HG03457 (cell line): ENCODE data around the gene MUC2.

Source experiments
- ATAC-seq: cut with Tn5 transposase; IDR thresholded peaks from one replicate; pipeline ENCODE4 v1.9.1; 2021; ENCODE audit warnings: moderate number of reproducible peaks; ENCODE audit not compliant: unreplicated experiment

The MUC2 gene

DNA sequence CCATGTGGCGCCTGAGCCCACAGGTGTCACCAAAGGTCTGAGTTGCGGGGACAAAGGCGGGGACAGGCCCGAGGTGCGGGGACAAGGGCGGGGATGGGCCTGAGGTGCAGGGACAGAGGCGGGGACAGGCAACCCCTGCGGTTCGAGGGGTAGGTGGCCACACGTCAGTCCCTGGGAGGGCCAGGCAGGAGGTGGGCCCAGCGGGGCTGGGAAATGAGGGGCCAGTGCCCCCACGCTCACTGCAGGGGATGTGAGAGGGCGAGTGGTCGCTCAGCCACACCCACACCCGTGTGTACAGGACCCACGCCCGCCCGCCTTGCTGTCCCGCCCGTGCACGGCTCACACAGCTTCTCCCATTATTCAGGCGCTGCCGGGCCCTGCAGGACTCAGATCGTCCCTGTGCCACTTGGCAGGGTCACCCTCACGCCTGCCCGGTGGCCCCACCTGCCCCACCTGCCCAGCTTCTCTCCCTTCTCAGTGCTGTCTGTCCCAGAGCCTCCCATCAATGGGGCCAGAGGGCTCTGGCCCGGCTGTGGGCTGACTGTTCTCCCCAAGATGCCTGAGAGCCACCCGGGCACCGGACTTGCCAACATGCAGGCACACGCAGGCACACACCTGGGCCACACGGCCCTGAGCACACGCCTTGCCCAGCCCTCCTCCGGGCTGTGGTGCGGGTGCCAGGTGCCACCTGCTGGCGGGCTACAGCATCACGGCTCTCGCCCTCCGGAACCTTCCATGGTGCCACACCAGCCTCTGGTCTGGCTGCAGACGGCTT is 23.9 kb upstream of the MUC2 start:
- no peak for ATAC-seq

DNA sequence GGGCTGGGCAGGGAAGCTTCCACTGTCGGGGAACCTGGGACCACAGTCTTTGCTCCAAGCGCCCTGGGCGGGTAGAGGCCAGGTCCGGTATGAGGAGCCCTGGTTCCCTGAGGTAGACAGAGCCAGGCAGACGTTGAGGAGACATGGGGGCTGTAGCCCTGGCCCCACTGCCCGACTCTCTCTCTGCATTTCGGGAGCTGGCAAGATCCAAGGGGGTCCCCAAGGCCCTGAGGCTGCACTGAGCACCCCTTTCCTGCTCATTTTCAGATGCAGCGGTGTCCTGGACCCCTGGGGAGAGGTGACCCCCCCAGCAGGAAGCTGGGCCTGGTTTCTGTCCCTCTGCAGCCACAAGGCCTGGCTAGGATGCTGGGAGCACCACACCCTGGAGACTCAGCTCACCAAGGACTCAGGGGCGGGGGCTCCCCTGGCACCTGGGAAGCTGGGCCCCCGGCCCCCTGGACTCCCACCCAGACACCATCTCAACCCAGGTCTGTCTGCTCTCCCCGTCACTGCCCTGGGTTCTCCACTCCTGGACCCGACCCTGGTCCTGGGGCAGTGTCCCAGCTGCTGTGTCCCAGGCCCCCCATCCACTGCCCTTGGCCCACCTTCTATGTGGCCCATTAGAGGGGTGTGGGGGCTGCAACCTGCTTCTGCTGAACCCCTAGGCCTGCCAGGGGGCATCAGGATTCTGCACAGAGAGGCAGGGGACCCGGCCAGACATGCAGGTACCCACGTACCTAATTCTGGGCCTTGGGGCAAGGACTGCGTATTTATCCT is 23.1 kb upstream of the MUC2 start:
- ATAC-seq = no peak

DNA sequence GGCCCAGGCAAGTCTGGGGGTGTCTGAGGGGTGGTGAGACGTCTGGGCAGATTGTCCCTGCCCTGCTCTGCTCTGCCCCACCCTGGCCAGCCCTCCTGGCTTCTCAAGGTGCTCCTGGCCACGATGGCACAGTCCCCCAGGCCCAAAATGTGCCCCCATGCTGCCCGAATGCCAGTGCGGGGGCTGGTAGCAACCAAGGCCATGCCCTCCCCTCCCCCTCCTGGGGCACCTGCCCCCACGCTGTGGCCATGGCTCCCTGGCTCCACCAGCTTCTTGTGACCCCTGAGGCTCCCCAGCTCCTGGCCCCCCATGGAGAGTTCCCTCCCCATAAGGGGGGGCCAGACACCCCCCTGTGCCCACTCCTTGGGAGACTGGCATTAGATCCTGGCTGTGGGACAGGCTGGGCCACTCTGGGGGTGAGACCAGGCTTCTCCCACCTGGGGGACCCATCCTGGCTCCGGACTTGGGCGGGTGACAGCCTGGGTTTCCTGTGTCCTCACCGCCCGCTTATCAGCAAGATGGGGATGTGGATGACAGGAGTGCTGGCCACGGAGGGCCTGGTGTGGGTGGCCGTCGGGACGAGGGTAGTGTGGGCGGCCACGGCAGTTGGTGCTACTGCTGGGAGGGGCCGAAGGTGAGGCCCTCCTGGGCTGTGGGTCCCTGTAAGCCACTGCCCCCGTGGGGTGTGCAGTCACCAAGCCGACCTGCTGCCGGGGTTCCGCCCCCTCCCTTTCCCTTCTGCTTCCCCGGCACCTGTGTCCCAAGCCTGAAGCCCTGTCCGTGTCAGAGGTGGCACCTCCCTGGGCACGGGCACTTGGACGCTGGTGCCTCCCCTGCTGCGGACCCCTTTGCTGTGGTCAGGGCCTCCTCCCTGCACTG is 22.3 kb upstream of the MUC2 start:
- ATAC-seq = no peak

DNA sequence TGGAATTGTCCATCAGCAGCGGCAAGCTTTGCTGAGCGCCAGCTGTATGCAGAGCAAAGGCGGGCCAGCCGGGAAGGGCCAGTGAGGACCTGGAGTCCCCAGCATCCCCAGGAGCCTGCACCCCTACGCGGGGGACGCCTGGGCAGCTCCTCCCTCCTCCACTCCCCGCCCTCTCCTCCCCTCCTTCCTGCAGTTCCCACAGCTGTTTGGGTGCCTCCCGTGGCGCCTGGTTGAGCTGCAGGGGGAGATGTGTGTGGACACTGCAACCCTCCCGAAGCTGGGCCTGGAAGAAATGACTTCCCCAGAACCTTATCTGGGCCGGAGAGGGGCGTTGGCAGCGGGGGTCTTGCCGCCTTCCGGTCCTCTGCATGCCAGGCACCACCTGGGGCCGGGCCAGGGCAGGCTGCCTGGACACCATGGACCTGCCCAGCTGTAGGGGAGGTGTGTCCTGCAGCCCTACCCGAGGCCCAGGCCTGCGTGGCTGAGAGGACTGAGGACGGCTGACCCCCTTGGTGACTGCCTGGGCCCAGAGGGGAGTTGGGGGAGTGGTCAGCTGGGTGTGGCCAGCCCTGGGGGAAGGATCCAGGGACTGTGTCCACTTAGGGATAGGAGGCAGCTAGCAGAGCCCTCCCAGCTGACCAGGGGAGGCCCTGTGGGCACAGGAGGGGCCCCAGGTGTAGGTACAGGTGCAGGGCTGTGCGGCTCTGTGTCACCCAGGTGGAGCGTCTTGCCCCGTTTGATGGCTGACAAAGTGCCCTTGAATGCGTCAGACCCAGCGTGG is 21.4 kb upstream of the MUC2 start:
- no peak for ATAC-seq

DNA sequence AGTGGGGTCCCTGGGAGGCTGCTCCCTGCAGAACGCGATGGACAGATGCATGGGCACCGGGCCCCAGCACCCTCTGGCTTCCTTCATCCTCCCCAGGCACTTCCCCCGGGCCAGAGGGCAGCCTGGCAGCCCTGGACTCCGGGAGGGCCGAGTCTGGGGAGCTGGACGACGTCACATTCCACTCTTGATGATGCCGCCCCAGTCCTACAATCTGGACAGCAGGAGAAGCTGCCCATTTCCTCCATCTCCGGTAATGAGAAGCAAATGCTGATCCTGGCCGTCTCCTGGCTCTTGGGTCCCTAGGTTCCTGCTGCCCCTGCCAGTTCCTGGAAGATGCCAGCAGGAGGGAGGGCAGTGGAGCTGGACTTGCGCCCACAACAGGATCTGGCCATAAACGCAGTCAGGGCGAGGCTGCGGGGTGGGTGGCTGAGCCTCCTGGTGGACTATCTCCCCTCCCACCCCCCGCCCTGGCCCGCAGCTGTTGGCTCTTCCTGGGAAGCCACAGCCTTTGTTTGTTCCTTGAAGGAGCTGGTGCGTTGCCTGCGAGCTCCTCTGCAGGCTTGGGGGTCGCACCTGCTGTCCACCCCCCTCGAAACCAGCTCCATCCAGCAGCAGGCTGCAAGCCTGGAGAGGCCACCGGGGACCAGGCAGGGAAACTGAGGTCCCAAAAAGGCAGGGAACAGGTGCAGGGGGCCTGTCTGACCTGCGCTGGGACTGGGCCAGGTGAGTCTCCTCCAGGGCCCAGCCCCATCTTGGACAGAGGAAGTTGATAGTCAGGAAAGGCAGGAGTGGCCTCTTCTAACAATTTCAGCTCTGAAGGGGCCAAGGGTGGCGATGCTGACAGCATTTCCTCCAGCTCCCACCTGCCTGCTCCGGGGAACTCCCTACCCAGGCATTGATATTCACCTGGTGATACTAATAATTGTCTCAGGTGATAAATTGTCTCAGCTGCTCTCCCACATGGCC is 20.2 kb upstream of the MUC2 start:
- no peak for ATAC-seq

DNA sequence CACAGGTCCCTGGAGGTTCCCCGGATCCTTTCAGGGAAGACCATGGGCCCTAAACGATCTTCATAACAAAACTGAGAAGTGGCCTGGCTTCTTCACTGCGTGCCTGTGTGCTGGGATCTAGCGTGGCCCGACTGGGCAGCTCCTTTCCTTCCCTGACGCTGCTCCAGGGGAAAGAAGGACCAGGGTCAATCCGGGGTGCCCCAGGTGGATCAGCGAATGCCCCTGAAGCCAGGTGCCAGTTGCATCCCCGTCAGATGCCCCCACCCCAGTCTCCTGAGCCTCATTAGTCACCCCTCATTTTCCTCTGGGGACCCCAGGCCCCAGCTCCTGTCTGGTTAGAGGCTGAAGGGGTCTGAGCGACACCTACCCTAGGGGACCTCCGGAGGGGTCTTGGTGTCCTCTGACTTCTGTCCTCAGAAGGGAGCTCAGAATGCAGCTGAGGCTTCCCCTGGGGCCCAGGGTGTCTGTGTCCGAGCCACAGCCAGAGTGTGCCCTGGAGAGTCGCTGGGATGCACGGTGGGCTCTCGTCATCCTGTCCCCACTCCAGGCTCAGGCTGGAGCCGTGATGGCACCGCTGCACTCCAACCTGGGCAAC is 19.5 kb upstream of the MUC2 start:
- ATAC-seq = no peak

DNA sequence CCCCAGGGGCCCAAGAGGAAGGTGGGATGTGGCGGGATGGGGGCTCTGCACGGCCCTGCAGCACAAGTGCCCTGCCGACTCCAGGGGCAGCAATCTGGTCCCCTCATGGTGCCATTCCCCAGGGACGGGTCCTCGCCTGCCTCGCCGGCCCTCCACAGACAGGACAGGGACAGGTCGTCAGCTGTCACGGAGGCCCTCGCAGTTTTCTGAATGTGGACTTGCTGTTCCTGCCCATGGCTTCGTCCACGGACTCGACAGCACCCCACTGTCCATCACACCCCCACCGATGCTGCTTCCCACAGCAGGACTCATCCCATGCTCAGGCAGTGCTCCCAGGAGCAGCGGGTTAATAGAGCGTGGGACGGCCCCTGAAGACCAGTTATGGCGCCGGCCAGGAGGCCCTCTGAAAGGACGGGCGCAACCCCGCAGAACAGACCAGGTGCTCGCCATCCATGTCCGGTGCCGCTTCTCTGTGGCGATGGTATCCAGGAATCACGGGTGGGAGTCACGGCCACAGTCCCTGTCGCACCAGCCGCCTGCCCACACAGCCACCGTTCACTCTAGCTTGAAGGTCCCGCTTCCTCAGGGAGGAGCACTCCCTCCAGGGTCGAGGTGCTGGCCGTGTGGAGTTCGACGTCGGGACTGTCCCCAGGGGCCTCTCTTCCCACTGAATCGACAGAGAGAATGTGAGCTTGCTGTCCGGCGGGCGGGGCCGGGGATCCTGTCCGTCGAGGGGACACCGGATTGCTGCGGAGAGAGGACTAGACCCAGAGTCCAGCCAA is 18.5 kb upstream of the MUC2 start:
- ATAC-seq = no peak

DNA sequence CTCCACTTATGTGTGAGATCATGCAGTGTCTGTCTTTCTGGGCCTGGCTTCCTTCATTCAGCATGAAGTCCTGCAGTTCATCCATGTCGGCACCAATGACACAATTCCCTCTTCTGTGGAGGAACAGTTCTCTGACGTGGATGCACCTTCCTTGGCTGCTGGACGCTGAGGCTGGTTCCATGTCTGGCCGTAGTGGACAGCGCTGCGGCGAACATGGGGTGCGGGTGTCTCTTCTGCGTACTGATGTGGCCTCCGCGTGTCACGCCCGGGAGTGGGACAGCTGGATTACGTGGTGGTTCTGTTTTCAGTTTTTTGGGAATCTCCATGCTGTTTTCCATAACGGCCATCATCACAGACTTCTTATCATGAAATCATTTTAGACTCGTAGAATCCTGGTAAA is 16.9 kb upstream of the MUC2 start:
- no peak for ATAC-seq

DNA sequence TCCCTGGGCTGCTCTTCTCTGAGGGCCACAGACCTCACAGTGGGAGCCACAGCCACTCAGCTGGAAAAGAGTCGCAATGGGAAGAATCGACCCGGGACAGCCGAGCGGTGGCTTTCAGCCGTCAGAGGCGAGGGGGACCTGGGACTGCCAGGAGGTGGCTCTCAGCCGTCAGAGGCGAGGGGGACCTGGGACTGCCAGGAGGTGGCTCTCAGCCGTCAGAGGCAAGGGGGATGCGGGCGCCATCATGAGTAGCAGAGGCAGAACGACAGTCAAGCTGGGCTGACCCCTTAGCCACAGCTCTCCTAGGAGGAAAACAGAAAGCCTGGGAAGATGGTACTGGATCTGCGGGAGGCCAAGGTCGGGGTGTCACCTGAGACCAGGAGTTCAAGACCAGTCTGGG is 14.9 kb upstream of the MUC2 start:
- ATAC-seq = no peak

DNA sequence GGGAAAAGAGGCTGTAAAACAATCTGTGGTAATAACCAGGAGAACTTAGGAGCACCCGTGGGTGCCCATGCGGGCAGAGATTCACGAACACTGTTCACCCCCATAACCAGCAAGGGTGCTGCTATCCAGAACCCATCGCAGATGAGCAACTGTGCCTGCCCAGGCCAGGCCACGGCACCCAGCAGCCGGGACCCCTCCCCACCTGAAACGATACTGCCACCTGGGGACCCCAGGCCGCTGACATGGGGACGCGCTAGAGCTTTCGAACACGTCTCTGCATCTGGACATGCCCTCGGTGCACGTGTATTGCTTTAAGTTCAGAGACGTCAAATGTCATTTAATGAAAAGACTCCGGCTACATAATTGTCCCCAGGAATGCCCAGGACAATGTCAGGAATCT is 14.3 kb upstream of the MUC2 start:
- no peak for ATAC-seq

DNA sequence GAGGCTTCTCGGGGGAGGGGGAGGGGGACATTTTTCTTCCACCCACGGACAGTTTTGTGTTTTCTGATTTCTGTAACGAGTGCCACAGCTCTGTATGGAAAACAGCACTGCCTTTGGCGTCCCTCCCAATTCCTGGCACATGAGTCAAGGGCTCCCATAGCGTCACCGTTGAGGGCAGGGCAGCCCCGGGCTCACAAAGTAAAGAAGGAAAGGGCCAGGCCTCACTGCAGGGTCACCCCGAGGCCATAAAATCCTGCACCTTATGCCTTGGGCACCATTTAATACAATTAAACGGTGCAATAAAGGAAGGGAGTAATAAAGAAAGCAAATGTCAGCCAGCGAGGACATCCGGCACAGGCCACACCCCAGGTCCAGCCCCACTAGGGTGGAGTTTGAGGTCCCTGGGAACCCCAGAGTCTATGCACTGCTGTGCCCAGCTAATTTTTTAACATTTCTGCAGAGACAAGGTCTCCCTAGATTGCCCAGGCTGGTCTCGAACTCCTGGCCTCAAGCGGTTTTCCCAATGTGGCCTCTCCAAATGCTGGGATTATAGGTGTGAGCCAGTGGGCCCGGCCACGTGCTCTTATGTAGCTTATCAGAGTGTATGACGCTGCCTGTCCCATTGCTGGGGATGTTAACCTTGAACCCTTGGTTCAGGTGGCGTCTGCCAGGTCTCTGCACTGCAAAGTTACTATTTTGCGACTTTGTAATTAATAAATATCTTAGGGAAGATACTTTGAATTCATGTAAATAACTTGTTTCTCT is 13.6 kb upstream of the MUC2 start:
- ATAC-seq = no peak

DNA sequence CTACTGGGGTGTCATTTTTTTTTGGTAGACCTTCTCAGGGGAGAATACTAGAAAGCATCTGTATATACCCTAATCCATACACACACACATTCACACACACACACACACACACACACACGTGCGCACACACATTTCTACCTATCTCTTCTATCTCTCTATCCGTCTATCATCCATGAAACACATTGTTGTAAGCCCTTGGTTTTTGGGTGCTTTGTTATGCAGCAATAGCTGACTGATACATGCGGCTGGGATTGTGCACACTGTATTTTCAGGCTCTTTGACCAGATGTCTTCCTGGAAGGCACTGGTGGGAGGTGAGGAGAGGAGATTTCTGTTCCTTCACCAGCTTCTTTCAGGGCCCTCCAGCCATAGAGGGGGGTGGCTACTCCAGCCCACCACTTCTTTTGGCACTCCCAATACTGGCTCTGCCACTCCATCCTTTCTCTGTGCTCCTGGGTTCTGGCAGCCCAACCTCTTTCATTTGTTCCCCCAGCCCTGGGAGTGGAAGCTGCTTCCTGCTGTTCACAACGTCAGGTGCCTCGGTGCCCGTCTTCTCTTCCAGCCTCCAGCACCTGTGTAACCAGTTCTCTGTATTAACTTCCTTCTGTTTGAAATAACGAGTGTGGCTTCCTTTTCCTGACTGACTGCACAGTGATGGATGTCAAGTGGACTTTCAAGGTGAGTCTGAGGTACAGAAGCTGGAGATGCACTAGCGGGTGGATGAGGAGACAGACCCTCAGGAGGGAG is 12.4 kb upstream of the MUC2 start:
- no peak for ATAC-seq

DNA sequence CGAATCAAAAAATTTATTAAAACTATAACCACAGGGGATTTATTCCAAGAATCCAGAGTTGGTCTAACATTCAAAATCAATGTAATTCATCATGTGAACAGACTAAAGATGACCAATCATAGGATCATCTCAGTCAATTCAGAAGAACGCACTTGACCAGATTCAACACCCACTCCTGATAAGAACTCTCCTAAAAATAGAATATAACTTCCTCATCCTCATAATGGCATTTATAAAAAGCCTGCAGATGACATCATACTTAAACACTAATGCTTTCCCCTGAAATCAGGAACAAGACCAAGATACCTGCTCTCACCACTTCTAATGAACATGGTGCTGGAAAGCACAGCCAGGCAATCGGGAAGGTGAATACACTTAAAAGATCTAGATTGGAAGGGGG is 10.5 kb upstream of the MUC2 start:
- no peak for ATAC-seq

DNA sequence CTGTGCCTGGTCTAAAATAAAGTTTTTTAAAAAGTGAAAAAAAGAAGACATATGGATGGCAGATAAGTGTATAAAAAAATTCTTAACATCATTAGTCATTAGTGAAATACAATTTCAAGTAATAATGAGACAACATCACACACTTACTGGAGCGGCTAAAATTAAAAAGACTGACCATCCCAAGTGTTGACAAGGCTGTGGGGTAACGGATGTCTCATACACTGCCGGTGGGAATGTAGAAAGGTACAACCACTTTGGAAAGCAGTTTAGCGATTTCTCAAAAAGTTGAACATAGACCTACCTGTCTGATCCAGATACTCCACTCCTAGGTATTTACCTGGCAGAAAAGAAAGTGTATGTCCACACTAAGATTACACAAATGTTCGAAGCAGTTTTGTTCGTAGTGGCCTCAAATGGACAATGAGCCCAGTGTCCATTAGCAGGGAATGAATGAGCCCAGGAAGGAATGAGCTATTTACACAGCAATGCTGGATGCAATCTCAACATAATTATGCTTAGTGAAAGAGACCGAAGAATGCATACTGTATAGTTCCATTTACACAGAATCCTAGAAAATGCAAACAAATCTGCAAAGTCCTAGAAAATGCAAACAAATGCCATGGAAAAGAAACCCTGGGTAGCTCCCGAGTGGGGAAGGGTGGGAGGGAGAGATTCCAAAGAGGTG is 6.7 kb upstream of the MUC2 start:
- ATAC-seq = no peak

DNA sequence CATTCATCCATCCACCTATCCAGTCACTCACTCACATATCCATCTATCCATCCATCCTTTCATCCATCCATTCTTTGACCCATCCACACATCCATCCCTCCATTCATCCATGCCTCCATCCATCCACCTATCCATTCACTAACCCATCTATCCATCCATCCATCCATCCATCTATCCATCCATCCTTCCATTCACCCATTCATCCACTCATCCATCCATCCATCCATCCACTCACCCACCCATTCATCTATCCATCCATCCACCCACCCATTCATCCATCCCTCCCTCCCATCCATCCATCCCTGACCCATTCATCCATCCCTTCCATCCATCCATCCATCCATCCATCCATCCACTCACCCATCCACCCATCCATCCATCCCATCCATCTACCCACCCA is 4.9 kb upstream of the MUC2 start:
- ATAC-seq = no peak
